ENCODE results near the gene ADTRP.

ADTRP gene

GRCh38 chr6:11791354-11792107 lies 12.9 kb upstream of the ADTRP start:
- Histone ChIP-seq H3K4me1 (ENCODE audit: insufficient read depth, low read length) (peaks cover 22% of the 10 kb centered on the region), H3K36me3 (ENCODE audit: insufficient read depth, low read length) (no peaks in the 10 kb centered on the region), H3K9ac (ENCODE audit: low read depth, low read length) (no peak overlapping the region), H3K9me3 (ENCODE audit: control insufficient read depth, insufficient read depth, low read length) (no peaks in the 10 kb centered on the region)

DNA sequence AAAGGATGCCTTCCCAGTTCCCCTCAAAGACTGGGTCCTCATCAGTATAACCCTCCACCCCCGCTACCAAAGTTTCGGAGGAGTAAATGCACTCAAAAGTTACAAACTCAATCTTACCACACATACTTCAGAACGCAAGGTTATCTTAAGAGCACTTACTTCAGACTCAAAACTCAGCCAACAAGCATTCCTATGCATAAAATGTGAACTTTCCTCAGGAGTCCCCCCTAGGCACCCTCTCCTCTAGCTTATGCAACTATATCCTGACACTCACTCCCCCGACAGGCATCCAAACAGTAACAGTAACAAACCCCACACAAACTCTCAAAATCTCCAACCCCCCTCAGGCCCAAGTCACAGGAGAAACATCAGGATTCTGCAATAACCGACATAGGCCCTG lies 11.1 kb upstream of the ADTRP start:
- H3K4me1 ChIP-seq (ENCODE audit: insufficient read depth, low read length) = peaks cover 22% of the 10 kb centered on the region
- no peak overlapping the region for H3K9ac ChIP-seq (ENCODE audit: low read depth, low read length)
- no peaks in the 10 kb centered on the region; the same call in 1 of the 2 replicates for H3K9me3 ChIP-seq (ENCODE audit: control insufficient read depth, insufficient read depth, low read length)
- no peaks in the 10 kb centered on the region for H3K36me3 ChIP-seq (ENCODE audit: insufficient read depth, low read length)

- H3K9ac ChIP-seq (ENCODE audit: low read depth, low read length) = no peak overlapping the region
- H3K36me3 ChIP-seq (ENCODE audit: insufficient read depth, low read length) = no peaks in the 10 kb centered on the region
- H3K4me1 ChIP-seq (ENCODE audit: insufficient read depth, low read length) = peaks cover 21% of the 10 kb centered on the region
- H3K9me3 ChIP-seq (ENCODE audit: control insufficient read depth, insufficient read depth, low read length) = no peaks in the 10 kb centered on the region; the same call in 1 of the 2 replicates
Measured at GRCh38 chr6:11788043-11788442, 9.4 kb upstream of the ADTRP start.

GRCh38 chr6:11785774-11786579 lies 7.4 kb upstream of the ADTRP start:
- H3K36me3 ChIP-seq (ENCODE audit: insufficient read depth, low read length) = no peaks in the 10 kb centered on the region
- peaks cover 15% of the 10 kb centered on the region for H3K4me1 ChIP-seq (ENCODE audit: insufficient read depth, low read length)
- no peaks in the 10 kb centered on the region; the same call in 1 of the 2 replicates for H3K9me3 ChIP-seq (ENCODE audit: control insufficient read depth, insufficient read depth, low read length)
- H3K9ac ChIP-seq (ENCODE audit: low read depth, low read length) = no peak overlapping the region

DNA sequence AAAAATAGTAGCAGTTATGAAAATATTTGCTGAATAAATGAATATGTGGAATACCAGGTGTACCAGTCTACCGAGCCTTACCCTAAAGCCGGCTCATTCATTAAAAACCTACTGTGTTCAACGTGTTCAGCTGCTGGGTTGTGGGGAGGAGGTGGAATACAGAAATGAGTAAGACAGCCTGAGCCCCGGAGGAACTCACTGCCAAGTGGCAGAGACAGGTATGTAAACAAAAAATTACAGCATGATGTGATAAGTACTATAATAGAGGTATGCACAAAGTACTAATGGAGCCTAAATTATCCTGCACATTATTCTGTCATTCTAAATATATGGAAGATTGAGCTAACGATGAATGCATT lies 6.8 kb upstream of the ADTRP start:
- H3K36me3 ChIP-seq (ENCODE audit: insufficient read depth, low read length) = no peaks in the 10 kb centered on the region
- peaks cover 11% of the 10 kb centered on the region; the same call in 1 of the 2 replicates for H3K4me1 ChIP-seq (ENCODE audit: insufficient read depth, low read length)
- no peaks in the 10 kb centered on the region; the same call in 1 of the 2 replicates for H3K9me3 ChIP-seq (ENCODE audit: control insufficient read depth, insufficient read depth, low read length)
- no peak overlapping the region for H3K9ac ChIP-seq (ENCODE audit: low read depth, low read length)

DNA sequence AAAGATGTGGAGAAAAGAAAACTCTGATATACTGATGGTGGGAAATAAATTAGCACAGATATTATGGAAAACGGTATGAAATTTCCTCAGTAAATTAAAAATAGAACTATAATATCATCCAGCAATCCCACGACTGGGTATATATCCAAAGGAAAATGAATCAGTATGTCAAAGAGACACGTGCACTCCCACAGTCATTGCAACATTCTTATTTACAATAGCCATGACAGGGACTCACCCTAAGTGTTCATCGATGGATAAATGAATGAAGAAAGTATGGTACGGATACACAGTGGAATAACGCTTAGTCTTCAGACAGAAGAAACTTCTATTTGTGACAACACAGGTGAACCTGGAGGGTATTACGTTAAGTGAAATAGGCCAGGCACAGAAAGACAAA lies 5.7 kb upstream of the ADTRP start:
- Histone ChIP-seq H3K9ac (ENCODE audit: low read depth, low read length) (no peak overlapping the region), H3K36me3 (ENCODE audit: insufficient read depth, low read length) (no peaks in the 10 kb centered on the region), H3K9me3 (ENCODE audit: control insufficient read depth, insufficient read depth, low read length) (no peaks in the 10 kb centered on the region; the same call in none of the 2 replicates), H3K4me1 (ENCODE audit: insufficient read depth, low read length) (peaks cover 2% of the 10 kb centered on the region; the same call in 1 of the 2 replicates)

DNA sequence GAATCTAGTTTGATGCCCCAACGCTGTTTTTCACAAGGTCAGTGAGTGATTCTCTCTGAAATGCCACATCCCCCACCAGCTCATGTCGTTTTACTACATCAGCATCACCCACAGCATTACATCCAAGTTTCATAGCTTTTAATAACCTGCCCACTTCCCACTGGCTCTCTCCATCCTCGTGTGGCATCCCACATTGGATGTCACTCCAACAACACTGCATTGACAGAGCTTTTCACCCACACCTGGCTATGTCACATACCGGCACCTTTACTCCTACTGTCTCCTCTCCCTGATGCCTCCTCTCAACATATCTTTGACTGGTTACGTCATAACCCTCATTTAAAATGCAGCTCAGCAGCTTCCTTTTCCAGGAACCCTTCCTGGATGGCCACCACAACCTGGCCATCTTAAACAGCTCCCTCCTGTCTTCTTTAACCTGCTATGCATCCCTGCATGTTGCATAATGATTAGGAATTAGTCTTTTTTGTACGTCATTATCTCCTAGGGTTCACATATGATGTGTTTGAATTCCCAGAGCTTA lies 5.0 kb upstream of the ADTRP start:
- H3K4me1 ChIP-seq (ENCODE audit: insufficient read depth, low read length) = peaks cover 9% of the 10 kb centered on the region; the same call in 1 of the 2 replicates
- H3K9ac ChIP-seq (ENCODE audit: low read depth, low read length) = no peak overlapping the region
- H3K36me3 ChIP-seq (ENCODE audit: insufficient read depth, low read length) = no peaks in the 10 kb centered on the region
- H3K9me3 ChIP-seq (ENCODE audit: control insufficient read depth, insufficient read depth, low read length) = no peaks in the 10 kb centered on the region; the same call in none of the 2 replicates

- no peak overlapping the region for H3K9ac ChIP-seq (ENCODE audit: low read depth, low read length)
- H3K36me3 ChIP-seq (ENCODE audit: insufficient read depth, low read length) = no peaks in the 10 kb centered on the region
- H3K9me3 ChIP-seq (ENCODE audit: control insufficient read depth, insufficient read depth, low read length) = no peaks in the 10 kb centered on the region; the same call in none of the 2 replicates
- peaks cover 11% of the 10 kb centered on the region; the same call in 1 of the 2 replicates for H3K4me1 ChIP-seq (ENCODE audit: insufficient read depth, low read length)
Measured at GRCh38 chr6:11782524-11782923, 3.9 kb upstream of the ADTRP start.

GRCh38 chr6:11780097-11780428 lies 1.5 kb upstream of the ADTRP start:
- Histone ChIP-seq H3K9ac (ENCODE audit: low read depth, low read length) (no peak overlapping the region), H3K4me1 (ENCODE audit: insufficient read depth, low read length) (peaks cover 11% of the 10 kb centered on the region; the same call in 1 of the 2 replicates), H3K36me3 (ENCODE audit: insufficient read depth, low read length) (no peaks in the 10 kb centered on the region), H3K9me3 (ENCODE audit: control insufficient read depth, insufficient read depth, low read length) (no peaks in the 10 kb centered on the region; the same call in none of the 2 replicates)

DNA sequence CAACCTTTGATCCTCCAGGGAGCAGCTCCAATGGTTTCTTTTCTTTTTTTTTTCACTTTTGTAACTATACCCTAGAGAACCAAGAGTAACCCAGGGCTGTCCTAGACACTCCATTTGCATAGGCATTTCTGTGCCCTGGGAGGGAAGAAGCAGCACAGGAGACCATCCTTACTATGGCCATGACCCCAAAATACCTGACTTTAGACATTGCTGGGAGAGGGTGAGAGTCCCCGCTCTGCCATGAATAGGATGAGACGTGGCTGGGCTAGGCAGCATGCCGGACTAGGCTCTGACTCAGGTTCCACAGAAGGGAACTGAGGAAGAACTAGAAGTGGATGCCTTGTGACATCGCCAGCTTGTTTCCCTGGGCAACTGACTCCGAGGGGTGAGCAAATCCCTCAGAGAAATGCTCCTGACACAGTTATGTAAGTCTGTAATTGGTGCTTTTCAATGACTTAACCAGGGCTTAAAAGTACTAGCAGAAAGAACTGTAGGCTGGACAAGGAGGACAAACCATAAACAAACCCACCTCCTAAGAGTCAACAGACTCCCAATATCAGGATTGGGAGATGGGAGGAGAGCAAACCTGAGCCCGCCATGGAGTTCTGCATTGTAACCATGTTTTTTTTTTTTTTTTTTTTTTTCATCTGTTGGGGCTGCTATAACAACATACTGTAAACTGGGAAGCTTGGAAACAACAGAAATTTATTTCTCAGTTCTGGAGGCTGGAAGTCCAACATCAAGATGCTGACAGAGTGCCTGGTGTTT lies 910 bp upstream of the ADTRP start:
- no peak overlapping the region for H3K9ac ChIP-seq (ENCODE audit: low read depth, low read length)
- no peaks in the 10 kb centered on the region; the same call in 1 of the 2 replicates for H3K9me3 ChIP-seq (ENCODE audit: control insufficient read depth, insufficient read depth, low read length)
- H3K4me1 ChIP-seq (ENCODE audit: insufficient read depth, low read length) = peaks cover 11% of the 10 kb centered on the region; the same call in 1 of the 2 replicates
- no peaks in the 10 kb centered on the region for H3K36me3 ChIP-seq (ENCODE audit: insufficient read depth, low read length)

DNA sequence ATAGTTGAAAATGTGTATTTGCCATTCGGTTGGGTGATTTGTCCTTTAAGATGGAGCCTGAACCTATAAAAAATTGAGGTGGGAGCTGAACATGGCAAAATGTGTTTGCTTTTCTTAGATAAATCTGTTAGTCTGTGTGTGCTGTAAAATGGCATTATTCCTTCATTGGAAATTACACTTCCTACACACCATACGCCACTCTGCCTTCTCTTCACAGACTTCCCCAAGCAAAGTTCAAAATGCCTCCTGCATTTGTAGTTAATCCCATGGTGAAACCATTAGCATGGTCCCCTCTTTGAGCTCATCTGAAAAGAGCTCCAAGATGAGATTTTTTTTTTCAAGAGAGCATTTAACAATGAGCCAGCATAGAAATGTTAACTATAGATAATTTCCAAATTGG lies 567 bp downstream of the ADTRP start:
- H3K4me1 ChIP-seq (ENCODE audit: insufficient read depth, low read length) = peaks cover 14% of the 10 kb centered on the region
- no peak overlapping the region for H3K9ac ChIP-seq (ENCODE audit: low read depth, low read length)
- H3K9me3 ChIP-seq (ENCODE audit: control insufficient read depth, insufficient read depth, low read length) = no peaks in the 10 kb centered on the region; the same call in 1 of the 2 replicates
- no peaks in the 10 kb centered on the region for H3K36me3 ChIP-seq (ENCODE audit: insufficient read depth, low read length)

GRCh38 chr6:11775791-11776409 lies 2.7 kb downstream of the ADTRP start:
- Histone ChIP-seq H3K9ac (ENCODE audit: low read depth, low read length) (no peak overlapping the region), H3K9me3 (ENCODE audit: control insufficient read depth, insufficient read depth, low read length) (no peaks in the 10 kb centered on the region; the same call in 1 of the 2 replicates), H3K36me3 (ENCODE audit: insufficient read depth, low read length) (no peaks in the 10 kb centered on the region), H3K4me1 (ENCODE audit: insufficient read depth, low read length) (peaks cover 34% of the 10 kb centered on the region)

DNA sequence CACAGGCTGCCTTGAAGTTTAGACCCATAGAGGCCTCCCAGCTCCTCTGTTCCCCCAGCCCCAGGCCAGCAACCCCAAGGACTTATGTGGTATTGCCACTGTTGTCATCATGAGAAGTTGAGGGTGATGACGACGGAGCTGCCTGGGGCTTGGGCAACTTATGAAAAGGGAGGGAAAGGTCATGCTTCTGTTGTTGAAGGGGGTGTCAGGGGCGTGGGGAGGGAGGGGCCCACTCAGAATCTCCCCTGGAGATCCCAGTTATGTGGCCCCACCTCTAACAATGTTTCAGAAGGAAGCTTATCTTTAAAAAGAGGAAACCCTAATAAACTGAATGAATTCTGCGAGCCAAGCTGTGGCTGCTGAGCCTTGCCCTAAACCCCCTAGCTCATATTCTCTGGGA lies 4.2 kb downstream of the ADTRP start:
- Histone ChIP-seq H3K4me1 (ENCODE audit: insufficient read depth, low read length) (peaks cover 41% of the 10 kb centered on the region), H3K9me3 (ENCODE audit: control insufficient read depth, insufficient read depth, low read length) (no peaks in the 10 kb centered on the region), H3K36me3 (ENCODE audit: insufficient read depth, low read length) (no peaks in the 10 kb centered on the region), H3K9ac (ENCODE audit: low read depth, low read length) (no peak overlapping the region)

DNA sequence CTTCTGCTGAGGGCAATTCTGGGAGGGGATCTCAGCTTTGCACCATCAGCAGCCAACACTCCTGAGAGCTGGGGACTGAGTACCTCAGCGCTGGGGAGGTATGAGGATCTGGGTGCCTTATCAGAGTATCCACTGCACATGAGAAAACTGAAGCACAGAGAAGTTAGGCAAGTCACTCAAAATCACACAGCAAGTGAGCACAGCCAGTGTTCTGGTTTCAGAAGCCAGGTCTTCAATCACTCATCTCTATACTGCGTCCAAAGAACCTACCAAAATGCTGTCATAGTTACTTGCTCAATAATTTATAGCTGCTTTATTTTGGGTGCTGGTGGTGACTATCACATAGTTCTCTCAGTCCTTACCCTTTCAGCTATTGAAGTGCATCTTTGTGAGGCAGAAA lies 5.0 kb downstream of the ADTRP start:
- no peak overlapping the region for H3K9ac ChIP-seq (ENCODE audit: low read depth, low read length)
- H3K4me1 ChIP-seq (ENCODE audit: insufficient read depth, low read length) = peaks cover 32% of the 10 kb centered on the region
- H3K36me3 ChIP-seq (ENCODE audit: insufficient read depth, low read length) = no peaks in the 10 kb centered on the region
- no peaks in the 10 kb centered on the region for H3K9me3 ChIP-seq (ENCODE audit: control insufficient read depth, insufficient read depth, low read length)

Measured in ES-I3 (cell line).